GM18511 (cell line): Measurements from ENCODE around the gene FGF21.
A peak's percentile ranks its signal among the peaks of the same experiment; 100 is the strongest.
"Not testable (repeated sequence)": the region's sequence is repeated elsewhere in the genome, so short reads cannot be mapped to it uniquely, and the experiment has no call there.

ENCODE experiments used
- ATAC-seq: cut with Tn5 transposase; IDR thresholded peaks from one replicate; pipeline ENCODE4 v1.9.1; 2021; ENCODE audit warnings: mild to moderate bottlenecking, moderate library complexity; ENCODE audit not compliant: unreplicated experiment

Gene FGF21

GRCh38 chr19:48755084-48755641 lies at the start of gene FGF21:
FGF21 (plus strand) TSS chr19:48755524; CDS start chr19:48756237, 713 bp downstream.
- no peak for ATAC-seq

- ATAC-seq = no peak
These were observed 46.9 kb upstream of the FGF21 start for GRCh38 chr19:48708471-48708870.

- ATAC-seq = no peak
These were observed 44.1 kb upstream of the FGF21 start for GRCh38 chr19:48711106-48711662.

GRCh38 chr19:48713041-48713863 lies 42.1 kb upstream of the FGF21 start:
- no peak for ATAC-seq

- peak; percentile 93 for ATAC-seq
These were observed 41.2 kb upstream of the FGF21 start for GRCh38 chr19:48713864-48714755.

- ATAC-seq = no peak
These were observed 40.3 kb upstream of the FGF21 start for GRCh38 chr19:48714759-48715675.

GRCh38 chr19:48715681-48716171 lies 39.6 kb upstream of the FGF21 start:
- ATAC-seq = no peak

GRCh38 chr19:48716562-48717291 lies 38.6 kb upstream of the FGF21 start:
- no peak for ATAC-seq

GRCh38 chr19:48718106-48718505 lies 37.2 kb upstream of the FGF21 start:
- not testable (repeated sequence) for ATAC-seq

- no peak for ATAC-seq
These were observed 36.6 kb upstream of the FGF21 start for GRCh38 chr19:48718711-48719231.

GRCh38 chr19:48719263-48720171 lies 35.8 kb upstream of the FGF21 start, which contains the start of gene MAMSTR:
MAMSTR (minus strand) TSS chr19:48719725; CDS start chr19:48719031, 694 bp downstream.
- no peak for ATAC-seq

GRCh38 chr19:48720251-48720612 lies 35.1 kb upstream of the FGF21 start:
- peak; percentile 10 for ATAC-seq

- ATAC-seq = peak; percentile 85
These were observed 34.6 kb upstream of the FGF21 start for GRCh38 chr19:48720613-48721296.

GRCh38 chr19:48722196-48722708 lies 33.1 kb upstream of the FGF21 start:
- no peak for ATAC-seq

GRCh38 chr19:48724796-48725753 lies 30.2 kb upstream of the FGF21 start:
- no peak for ATAC-seq

GRCh38 chr19:48726556-48726955 lies 28.8 kb upstream of the FGF21 start:
- no peak for ATAC-seq
